Stimulated activated CD8-positive, alpha-beta memory T cell treated with anti-CD3 and anti-CD28 coated beads, Interleukin-7, amount 100 ng/mL, for 1 hour (primary cell): ENCODE data around the gene MOB3B.
"Not testable (repeated sequence)": the region's sequence is repeated elsewhere in the genome, so short reads cannot be mapped to it uniquely, and the experiment has no call there.

Experiments used
- DNase-seq, 2 donors: peaks; one replicate each; pipeline ENCODE4 v3.0.0-alpha.2; 2020; ENCODE audit warnings: low read depth in 2 of 2

The MOB3B gene

GRCh38 chr9:27476870-27477515 is 52.6 kb downstream of the MOB3B start:
- no peak for DNase-seq

DNA sequence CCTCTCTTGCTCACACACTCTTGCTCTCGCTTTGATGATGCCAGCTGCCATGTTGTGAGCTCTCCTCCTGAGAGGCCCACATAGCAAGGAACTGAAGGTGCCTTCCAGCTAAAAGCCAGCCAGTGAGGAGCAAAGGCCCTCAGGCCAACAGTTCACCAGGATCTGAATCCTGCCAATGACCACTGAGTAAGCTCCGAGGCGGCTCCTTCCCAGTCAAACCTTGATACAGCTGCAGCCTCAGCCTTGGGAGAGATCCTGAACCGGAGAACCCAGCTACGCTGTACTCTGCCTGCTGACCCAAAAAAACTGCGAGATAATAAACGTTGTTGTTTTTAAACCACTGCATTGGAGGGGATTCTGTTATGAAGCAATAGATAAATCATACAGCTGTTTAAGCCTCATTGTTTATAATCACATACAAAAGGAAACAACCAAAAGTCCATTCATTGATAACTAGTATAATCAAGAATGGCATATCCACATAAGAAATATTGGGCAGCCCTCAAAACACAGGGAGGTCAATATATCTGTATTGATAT is 54.5 kb downstream of the MOB3B start:
- no peak for DNase-seq

- no peak for DNase-seq
These were observed 55.3 kb downstream of the MOB3B start for GRCh38 chr9:27474305-27474704.

DNA sequence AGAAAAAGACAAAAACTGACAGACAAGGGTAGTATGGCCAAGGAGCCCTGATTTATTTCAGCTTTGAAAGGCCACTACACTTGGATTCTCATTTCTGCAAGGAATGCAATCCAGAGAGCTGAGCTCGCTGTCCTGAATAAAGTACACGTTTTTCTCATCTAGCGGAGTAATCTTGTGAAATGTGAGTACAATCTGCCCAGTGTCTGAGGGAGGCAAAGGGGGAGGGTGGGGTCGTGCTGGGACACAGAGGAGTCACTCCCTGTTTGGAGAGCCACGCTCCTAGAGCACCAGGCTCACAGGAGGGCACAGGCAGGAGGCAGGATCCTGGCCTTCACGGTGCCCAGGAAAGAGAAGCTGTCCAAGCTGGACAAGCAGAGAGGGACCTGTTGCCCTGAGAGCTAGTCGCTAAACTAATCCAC is 56.5 kb downstream of the MOB3B start:
- no peak for DNase-seq

DNA sequence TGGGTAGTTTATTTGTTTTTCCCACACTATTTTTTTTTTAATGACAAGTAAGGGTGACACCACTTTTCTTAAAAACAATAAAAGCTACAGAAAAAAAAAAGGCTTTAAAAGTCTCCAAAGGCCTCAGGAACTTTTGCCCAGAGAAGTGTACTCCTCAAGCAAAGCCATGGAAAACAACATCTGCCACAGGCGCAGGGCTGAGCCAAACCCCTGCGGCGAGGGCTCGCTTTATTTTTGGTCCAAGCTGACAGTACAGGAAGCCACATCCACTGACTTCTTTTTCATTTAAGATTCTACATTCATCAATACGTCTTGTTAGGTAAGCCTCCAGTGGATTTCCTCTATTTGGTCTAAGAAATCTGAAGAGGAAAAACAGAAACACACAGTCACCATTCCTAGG is 57.4 kb downstream of the MOB3B start:
- DNase-seq = no peak

GRCh38 chr9:27471789-27472188 is 57.8 kb downstream of the MOB3B start:
- DNase-seq = no peak

DNA sequence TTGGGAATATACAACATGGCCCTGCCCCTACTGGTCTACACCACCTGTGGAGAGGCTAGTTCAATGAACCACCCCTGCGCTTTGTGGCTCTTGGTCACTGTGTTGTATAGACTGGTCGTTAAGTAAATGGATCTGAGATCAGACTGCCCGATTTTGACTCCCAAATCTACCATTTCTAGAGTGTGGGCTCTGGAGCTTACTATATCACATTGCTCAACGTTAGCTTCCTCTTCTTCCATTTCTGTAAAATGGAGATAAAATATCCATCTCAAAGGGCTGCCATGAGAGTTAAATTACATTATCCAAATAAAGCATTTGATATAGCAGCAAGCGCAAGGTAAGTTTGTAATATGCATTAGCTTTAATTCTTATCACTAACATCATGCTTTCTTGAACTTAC is 58.2 kb downstream of the MOB3B start:
- no peak for DNase-seq

- no peak for DNase-seq
These were observed 59.2 kb downstream of the MOB3B start for GRCh38 chr9:27470291-27470856.

GRCh38 chr9:27469550-27469949 is 60.1 kb downstream of the MOB3B start:
- no peak for DNase-seq

DNA sequence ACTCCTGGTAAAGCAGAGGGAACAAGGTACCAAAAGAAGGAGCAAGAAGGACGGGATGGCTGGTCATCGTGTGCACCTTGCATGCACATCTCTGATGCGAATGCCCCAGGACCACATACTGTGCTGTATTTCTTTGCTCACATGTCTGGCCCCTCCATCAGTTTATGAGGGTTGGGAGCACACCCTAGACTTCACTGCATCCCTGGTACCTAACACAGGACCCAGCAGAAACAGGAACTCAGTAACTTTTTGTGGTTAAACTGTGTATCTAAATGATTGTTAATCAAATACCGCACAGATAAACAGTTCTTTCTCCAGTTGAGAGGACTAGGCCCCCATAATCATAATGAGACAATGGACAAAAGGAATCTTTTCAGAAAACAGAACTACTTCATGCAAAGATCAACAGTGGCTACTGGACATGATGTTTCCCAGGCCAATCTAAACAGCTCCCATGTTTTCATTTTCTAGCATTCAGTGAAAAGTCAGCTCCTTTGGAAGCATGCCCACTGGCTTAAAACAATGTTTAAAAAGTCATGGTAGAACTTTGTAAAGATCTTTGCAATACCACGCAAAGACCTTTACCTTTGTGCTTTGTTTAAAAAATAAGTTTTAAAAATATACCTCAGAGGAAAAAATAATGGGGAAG is 61.0 kb downstream of the MOB3B start:
- no peak for DNase-seq

DNA sequence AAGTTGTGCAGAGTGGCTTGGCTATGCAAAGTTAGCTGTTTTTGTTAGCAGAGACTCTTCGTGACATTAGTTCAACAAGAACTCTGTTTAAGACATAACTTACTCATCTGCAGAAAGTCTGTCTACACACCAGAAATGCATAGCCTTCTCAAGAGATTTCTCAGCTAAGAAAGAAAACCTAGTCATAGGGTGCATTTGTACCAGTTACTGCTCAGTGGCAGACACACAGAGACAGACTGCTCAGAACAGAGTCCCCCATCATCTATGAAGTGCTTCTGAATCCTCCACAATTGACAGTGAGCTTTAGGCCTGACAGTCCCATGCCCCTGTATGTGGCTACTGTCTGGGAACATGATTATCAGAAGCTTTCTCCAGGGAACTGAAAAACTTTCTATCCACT is 61.6 kb downstream of the MOB3B start:
- no peak for DNase-seq

GRCh38 chr9:27467486-27467885 is 62.1 kb downstream of the MOB3B start:
- DNase-seq = no peak

DNA sequence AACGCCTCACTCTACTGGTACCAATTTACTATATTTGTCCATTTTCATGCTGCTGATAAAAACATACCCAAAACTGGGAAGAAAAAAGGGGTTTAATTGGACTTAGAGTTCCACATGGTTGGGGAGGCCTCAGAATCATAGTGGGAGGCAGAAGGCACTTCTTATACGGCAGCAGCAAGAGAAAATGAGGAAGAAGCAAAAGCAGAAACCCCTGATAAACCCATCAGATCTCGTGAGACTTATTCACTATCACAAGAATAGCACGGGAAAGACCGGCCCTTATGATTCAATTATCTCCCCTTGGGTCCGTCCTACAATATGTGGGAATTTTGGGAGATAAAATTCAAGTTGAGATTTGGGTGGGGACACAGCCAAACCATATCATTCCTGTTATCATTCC is 63.1 kb downstream of the MOB3B start:
- not testable (repeated sequence) for DNase-seq

DNA sequence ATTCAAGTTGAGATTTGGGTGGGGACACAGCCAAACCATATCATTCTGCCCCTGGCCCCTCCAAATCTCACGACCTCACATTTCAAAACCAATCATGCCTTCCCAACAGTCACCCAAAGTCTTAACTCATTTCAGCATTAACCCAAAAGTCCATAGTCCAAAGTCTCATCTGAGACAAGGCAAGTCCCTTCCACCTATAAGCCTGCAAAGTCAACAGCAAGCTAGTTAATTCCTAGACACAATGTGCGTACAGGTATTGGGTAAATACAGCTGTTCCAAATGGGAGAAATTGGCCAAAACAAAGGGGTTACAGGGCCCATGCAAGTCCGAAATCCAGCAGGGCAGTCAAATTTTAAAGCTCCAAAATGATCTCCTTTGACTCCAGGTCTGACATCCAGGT is 64.7 kb downstream of the MOB3B start:
- not testable (repeated sequence) for DNase-seq

DNA sequence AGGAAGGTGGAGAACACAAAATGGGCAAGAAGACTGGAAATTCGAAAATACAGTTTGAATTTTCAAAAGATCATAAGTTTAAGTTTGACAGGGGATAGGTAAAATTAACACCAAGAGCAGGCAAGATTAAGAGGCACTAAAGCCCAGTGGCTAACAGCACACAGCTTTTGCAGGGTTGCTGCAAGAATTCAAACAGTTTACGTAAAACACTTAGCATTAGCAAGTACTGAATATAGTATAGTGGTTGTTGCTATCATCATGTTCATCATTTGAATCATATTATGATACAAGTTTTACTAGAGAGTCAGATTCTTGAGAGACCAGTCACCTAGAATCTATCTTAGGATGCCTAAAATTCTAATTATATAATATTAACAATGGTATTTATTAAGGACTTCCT is 66.8 kb downstream of the MOB3B start:
- DNase-seq = no peak

GRCh38 chr9:27462434-27462833 is 67.2 kb downstream of the MOB3B start:
- no peak for DNase-seq

DNA sequence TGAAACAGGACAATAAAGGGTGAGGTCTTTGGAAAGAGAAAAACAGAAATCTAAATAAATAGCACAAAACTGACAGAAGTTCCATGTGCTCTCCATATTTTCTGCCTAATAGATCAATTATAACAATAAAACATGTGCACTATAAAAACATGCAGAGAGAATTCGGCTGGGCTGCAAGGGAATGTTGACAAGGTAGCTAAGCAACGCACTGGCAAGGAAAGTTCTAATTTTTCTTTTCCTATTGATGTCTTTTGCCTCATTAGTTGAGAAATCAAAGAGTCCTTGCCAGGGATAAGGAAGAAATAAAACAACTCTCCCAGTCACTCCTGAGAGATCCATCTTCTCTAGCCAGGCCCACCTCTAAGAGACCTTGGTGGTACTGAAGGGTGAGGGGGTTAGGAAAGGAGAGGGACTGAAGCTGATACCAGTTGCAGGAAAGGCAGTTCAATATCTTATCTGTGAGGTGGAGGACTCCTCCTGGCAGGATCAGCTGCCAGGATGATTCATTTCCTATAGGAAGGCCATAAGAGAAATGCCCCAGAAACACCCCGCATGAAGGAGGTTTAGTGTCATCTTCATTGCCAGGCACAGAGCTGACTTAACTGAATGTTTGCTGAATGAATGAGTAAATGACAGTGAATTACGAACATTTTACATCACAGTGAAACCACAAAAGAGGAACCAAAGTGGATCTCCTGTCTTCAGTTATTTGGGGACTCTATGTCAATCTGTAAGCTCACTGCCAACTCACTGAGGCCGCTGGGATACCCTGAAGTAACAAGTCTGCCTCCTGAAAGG is 69.2 kb downstream of the MOB3B start:
- DNase-seq = no peak

DNA sequence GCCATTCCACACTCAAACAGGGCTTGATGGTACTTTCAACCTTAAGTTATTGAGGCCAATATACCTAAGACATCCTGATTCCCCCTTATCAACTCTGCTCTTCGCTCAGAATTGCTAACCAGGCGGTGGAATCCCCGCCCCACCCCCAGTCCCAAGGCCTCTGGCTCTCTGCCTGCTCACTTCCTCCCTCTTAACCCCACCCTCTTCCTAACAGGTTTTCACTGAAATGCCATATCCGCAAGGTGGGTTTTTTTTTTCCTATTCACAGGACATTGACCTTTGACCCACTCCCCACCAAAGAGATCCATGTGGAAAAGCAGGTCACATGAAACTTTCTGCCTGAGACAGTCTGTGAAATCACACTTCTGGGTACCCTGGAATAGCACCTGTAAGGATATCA is 72.2 kb downstream of the MOB3B start:
- no peak for DNase-seq

DNA sequence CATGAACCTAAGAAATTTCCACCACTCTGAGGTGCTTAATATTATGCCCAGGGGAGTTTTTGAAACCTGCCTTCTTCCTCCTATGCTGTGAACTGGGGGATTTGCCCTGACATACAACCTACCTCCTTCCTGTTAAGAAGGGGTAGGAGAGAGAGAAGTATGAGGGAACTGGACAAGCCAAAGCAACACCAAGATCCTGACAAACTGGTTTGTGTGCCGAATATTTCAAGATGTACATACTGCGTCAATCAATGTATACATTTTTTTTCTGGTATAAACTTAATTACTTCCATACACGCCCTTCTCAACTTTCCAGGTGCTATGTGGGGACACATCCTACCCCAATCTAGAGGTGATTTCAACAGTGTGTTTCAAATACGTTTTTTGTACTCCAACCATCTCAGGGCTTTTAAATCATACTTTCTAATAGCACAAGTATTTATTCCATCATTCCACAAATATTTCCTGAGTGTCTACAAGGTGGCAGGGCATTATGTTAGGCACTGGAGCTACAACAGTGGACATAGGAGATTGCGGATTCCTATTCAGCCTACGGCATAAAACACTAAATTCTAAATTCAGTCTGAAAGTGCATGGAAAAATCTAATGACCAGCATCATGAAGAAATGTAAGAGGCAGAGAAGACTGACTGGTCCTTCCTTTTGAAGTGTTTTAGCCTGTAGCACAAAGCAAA is 75.6 kb downstream of the MOB3B start:
- no peak for DNase-seq

DNA sequence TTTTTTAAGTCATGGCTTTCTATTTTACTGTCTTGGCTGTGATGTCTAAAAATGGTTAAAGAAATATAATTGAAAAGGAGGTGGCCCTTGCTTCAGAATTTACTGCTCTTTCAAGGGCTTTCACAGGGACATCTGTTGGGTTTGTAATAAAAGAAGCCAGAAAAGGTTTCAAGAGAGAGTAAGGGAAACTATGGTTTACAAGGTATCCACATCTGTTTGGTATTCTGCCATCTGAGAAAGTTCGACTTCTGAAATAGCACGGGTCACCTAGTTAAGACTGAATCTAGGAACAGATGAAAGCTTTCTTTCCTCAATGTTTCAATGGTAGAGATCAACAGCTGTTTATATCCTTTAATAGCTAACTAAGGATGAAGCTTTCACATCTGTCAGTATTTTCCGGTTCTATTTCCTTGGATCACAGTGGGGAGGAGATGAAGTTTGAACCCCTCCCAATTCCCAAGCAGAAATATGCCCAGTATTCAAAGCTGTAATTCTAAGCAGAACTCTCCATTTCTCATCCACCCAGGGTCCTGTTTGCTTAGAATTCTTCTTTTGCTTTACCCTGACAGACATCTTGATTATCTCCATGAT is 78.3 kb downstream of the MOB3B start:
- no peak for DNase-seq

DNA sequence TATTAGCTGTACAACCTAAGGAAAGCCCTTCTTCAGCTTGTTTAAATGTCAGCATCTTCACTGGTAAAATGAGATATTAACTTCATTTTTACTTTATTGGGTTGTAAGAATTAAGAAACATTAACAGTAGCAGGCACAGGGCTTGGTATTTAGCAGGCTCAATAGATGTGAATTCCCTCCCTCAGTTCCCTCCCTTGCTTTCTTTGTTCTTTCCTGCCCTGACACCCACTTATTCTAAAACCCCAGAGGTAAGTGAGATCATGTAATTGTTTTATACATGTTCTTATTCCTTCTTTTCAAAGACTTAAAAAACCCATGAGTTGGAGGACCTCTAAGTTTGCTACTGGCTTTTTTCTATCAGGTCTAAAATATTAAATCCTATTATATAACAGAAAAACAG is 78.9 kb downstream of the MOB3B start:
- no peak for DNase-seq
